Neural crest cell (in vitro differentiated cells): Measurements from ENCODE around the gene P3H1. TPM values are rescaled to one million over a fixed set of nuclear protein-coding genes. Genes with fewer than 3 reads are reported as not detected.
"Not testable (repeated sequence)": the region's sequence is repeated elsewhere in the genome, so short reads cannot be mapped to it uniquely, and the experiment has no call there.

ENCODE experiments used
- DNase-seq: peaks from one replicate; pipeline ENCODE4 v3.0.0; 2021; ENCODE audit warnings: low read depth, mixed read lengths, low spot score
- H3K27ac Mint-ChIP-seq: one replicate; pipeline ENCODE4 v1.8.0; 2021; ENCODE audit warnings: mild to moderate bottlenecking, mixed read lengths; ENCODE audit not compliant: unreplicated experiment
- H3K27me3 Mint-ChIP-seq: 2 replicates; pipeline ENCODE4 v1.8.0; 2021; ENCODE audit warnings: low read depth, mild to moderate bottlenecking, mixed read lengths
- H3K36me3 Mint-ChIP-seq: 2 replicates; pipeline ENCODE4 v1.8.0; 2021; ENCODE audit warnings: low read depth, mild to moderate bottlenecking, mixed read lengths
- H3K4me1 Mint-ChIP-seq: 2 replicates; pipeline ENCODE4 v1.8.0; 2021; ENCODE audit warnings: mixed read lengths
- H3K4me3 Mint-ChIP-seq: one replicate; pipeline ENCODE4 v1.8.0; 2021; ENCODE audit warnings: mild to moderate bottlenecking, mixed read lengths
- H3K9me3 Mint-ChIP-seq: 2 replicates; pipeline ENCODE4 v1.8.0; 2021; ENCODE audit warnings: mixed read lengths
- total RNA-seq: library from RNA; stranded (reverse); gene quantifications from 2 replicates; pipeline ENCODE4 v1.2.1, GENCODE V29; 2021
- TF ChIP-seq, protein P1 (sequence below): fragments of 200-600 bp; sonication (generic); conservative IDR thresholded peaks from 2 replicates; pipeline ENCODE4 v1.5.0; 2021; ENCODE audit warnings: antibody characterized with exemption, mild to moderate bottlenecking

P3H1 gene
- total RNA-seq, 1 donor from 2014 or later, result 88.6 TPM

DNA sequence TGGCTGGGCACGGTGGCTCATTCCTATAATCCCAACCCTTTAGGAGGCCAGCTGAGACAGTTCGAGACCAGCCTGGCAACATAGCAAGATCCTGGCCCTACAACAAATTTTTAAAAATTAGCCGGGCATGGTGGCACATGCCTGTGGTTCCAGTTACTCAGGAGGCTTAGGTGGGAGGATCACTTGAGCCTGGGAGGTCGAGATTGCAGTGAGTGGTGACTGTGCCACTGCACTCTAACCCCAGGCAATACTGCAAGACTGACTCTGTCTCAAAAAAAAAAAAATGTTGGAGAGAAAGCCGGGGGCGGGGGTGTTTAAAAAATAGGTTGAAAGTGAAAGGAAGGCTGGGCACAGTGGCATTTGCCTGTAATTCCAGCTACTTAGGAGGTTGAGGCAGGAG is 43.3 kb downstream of the P3H1 start:
- DNase-seq, result no peak
- Mint-ChIP-seq H3K27ac (peak overlapping the region; percentile 83), H3K36me3 (peaks cover 8% of the 10 kb centered on the region), H3K9me3 (no peaks in the 10 kb centered on the region), H3K4me3 (no peak overlapping the region), H3K27me3 (no peaks in the 10 kb centered on the region), H3K4me1 (no peaks in the 10 kb centered on the region)
- TF ChIP-seq, protein P1, sequence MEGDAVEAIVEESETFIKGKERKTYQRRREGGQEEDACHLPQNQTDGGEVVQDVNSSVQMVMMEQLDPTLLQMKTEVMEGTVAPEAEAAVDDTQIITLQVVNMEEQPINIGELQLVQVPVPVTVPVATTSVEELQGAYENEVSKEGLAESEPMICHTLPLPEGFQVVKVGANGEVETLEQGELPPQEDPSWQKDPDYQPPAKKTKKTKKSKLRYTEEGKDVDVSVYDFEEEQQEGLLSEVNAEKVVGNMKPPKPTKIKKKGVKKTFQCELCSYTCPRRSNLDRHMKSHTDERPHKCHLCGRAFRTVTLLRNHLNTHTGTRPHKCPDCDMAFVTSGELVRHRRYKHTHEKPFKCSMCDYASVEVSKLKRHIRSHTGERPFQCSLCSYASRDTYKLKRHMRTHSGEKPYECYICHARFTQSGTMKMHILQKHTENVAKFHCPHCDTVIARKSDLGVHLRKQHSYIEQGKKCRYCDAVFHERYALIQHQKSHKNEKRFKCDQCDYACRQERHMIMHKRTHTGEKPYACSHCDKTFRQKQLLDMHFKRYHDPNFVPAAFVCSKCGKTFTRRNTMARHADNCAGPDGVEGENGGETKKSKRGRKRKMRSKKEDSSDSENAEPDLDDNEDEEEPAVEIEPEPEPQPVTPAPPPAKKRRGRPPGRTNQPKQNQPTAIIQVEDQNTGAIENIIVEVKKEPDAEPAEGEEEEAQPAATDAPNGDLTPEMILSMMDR, result no peak

DNA sequence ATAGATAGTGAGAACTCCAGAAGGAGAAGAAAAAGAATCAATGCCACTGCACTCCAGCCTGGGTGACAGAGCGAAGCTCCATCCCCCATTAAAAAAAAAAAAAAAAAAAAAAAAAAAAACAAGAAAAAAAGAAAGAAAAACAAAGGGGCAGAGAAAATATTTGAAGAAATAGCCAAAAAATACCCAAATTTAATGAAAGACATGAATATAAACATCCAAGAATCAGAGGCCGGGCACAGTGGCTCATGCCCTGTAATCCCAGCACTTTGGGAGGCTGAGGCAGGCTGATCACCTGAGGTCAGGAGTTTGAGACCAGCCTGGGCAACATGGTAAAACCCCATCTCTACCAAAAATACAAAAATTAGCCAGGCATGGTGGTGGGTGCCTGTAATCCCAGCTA is 44.4 kb downstream of the P3H1 start:
- not testable (repeated sequence) for DNase-seq, H3K27me3 Mint-ChIP-seq, H3K9me3 Mint-ChIP-seq, H3K4me1 Mint-ChIP-seq, H3K27ac Mint-ChIP-seq, H3K4me3 Mint-ChIP-seq
- H3K36me3 Mint-ChIP-seq, result peaks cover 14% of the 10 kb centered on the region

DNA sequence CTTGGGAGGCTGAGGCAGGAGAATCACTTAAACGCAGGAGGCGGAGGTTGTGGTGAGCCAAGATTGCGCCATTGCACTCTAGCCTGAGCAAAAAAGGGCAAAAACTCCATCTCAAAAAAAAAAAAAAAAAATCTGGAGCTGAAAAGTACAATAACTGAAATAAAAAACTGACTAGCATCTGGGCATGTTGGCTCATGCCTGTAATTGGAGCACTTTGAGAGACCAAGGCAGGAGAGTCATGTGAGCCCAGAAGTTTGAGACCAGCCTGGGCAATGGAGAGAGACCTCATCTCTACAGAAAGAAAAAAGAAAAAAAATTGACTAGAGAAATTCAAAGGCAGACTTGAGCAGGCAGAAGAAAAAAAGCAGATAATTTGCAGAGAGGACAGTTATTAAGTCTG is 44.9 kb downstream of the P3H1 start:
- Mint-ChIP-seq H3K36me3 (peaks cover 18% of the 10 kb centered on the region), H3K27ac (no peak overlapping the region), H3K4me1 (no peaks in the 10 kb centered on the region), H3K27me3 (no peaks in the 10 kb centered on the region), H3K9me3 (no peaks in the 10 kb centered on the region), H3K4me3 (no peak overlapping the region)
- DNase-seq, result no peak
- TF ChIP-seq, protein P1, result no peak

DNA sequence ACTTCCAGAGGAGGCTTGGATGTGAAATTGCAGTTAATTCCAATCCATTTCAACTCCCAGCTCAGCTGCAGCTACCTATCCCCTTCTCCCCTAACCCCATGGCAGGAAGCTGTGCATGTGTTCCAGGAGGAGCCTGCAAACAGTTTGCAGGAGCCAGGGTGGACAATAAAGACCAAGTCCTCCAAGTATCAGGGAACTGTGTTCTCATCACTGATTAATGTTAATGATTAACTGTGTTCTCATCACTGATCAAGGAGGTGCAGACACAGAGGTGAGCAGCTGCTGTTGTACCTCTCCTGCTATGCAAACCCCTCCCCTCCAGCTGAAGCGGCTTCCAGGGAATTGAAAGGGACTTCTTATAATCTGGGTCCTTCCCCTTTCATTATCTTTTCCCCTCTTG is 46.0 kb downstream of the P3H1 start:
- TF ChIP-seq, protein P1, result no peak
- no peak overlapping the region for H3K4me3 Mint-ChIP-seq
- H3K27me3 Mint-ChIP-seq, result no peaks in the 10 kb centered on the region
- no peak for DNase-seq
- H3K27ac Mint-ChIP-seq, result no peak overlapping the region
- peaks cover 23% of the 10 kb centered on the region for H3K36me3 Mint-ChIP-seq
- no peaks in the 10 kb centered on the region for H3K9me3 Mint-ChIP-seq
- H3K4me1 Mint-ChIP-seq, result no peaks in the 10 kb centered on the region

DNA sequence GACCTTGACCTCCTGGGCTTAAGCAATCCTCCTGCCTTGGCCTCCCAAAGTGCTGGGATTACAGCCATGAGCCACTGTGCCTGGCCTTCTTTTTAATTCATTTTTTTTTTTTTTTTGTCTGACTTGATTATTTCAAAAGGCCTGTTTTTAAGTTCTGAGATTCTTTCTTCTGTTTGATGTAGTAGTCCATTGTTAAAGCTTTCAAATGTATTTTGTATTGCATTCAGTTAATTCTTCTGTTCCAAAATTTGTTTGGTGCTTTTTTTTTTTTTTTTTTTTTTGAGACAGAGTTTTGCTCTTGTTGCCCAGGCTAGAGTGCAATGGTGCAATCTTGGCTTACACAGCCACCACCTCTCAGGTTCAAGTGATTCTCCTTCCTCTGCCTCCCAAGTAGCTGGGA is 52.4 kb downstream of the P3H1 start:
- DNase-seq, H3K9me3 Mint-ChIP-seq, H3K27me3 Mint-ChIP-seq, H3K27ac Mint-ChIP-seq, H3K4me1 Mint-ChIP-seq, H3K4me3 Mint-ChIP-seq: not testable (repeated sequence)
- peaks cover 60% of the 10 kb centered on the region for H3K36me3 Mint-ChIP-seq

DNA sequence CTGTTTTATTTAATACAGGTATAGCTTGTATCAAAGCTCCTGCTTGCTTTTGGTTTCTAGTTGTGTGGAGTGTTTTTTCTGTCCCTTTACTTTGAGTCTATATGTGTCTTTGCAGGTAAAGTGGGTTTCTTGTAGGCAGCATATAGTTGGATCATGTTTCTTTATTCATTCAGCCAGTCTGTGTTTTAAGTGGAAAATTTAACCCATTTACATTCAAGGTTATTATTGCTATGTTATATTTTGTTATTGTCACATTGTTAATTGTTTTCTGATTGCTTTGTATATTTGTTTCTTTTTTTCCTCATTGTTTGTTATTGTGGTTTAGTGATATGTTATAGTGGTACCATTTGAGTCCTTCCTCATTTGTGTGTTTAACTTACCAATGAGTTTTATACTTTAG is 53.5 kb downstream of the P3H1 start:
- H3K9me3 Mint-ChIP-seq, result peaks cover 3% of the 10 kb centered on the region
- DNase-seq, result no peak
- no peaks in the 10 kb centered on the region for H3K4me1 Mint-ChIP-seq
- H3K4me3 Mint-ChIP-seq, result no peak overlapping the region
- no peak overlapping the region for H3K27ac Mint-ChIP-seq
- H3K36me3 Mint-ChIP-seq, result peaks cover 62% of the 10 kb centered on the region
- TF ChIP-seq, protein P1, result no peak
- no peaks in the 10 kb centered on the region for H3K27me3 Mint-ChIP-seq

DNA sequence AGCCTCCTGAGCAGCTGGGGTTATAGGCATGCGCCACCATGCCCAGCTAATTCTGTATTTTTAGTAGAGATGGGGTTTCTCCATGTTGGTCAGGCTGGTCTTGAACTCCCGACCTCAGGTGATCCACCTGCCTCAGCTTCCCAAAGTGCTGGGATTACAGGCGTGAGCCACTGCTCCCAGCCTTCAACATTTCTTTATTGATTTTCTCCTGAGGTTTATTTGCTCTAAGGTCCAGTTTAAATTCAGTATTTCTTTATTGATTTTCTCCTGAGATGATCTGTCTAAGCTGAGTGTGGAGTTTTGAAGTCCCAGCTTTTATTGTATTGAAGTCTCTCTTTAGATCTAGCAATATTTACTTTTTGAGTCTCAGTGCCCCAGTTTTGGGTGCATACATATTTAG is 54.0 kb downstream of the P3H1 start:
- peaks cover 66% of the 10 kb centered on the region for H3K36me3 Mint-ChIP-seq
- not testable (repeated sequence) for H3K27ac Mint-ChIP-seq, H3K4me1 Mint-ChIP-seq, H3K4me3 Mint-ChIP-seq, H3K9me3 Mint-ChIP-seq, H3K27me3 Mint-ChIP-seq, DNase-seq
